Ramos (cell line): ENCODE data around the gene E4F1.
"Not testable (repeated sequence)": the region's sequence is repeated elsewhere in the genome, so short reads cannot be mapped to it uniquely, and the experiment has no call there.

Source experiments
- in situ Hi-C: fragments of 300-500 bp; cut with MboI; formaldehyde crosslinking; loops from one replicate; pipeline ENCODE4 v1.14.3; 2022; ENCODE audit warnings: low sequenced_read_pairs; ENCODE audit not compliant: unreplicated experiment

The E4F1 gene

DNA sequence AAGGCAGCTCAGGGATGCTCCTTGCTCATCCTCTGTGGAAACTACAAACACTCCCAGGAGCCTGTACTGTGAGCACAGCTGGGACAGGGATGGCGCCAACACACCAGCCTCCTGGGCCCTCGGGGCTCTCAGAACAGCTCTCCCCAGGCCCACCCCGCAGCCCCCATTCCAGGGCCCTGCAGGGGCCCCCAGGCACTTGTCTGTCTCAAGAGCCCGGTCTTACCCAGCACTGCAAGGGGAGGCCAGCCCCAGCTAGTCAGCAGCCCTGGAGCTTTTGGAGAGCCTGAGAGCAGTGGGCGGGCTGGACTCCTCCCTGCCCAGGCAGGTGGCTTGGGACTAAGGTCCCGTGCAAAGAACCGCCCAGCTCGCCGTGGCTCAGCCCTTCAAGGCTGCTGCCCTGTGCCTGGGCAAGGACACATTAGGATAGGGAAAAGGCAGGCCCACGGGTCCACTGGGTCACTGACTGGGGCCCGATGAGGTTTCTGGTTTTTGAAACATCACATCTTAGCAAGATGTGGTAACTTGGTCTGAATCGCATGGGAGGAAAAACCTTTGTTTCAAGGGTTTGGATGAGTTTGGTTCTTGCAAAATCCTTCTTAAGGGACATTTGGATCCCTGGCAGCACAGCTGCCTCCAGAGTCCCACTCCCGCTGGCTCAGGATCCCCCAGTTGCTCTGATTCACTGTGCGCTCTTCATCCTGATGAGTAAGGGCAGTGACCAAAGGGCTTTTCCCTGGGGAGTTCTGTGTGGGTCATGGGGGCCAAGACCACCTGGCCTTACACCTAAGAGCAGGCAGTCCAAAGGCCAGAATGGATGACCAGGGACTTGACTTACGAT is 15.7 kb downstream of the E4F1 start:
- in situ Hi-C loops = no loop called here

GRCh38 chr16:2240331-2240730 is 16.9 kb downstream of the E4F1 start:
- in situ Hi-C loops = not testable (repeated sequence)

DNA sequence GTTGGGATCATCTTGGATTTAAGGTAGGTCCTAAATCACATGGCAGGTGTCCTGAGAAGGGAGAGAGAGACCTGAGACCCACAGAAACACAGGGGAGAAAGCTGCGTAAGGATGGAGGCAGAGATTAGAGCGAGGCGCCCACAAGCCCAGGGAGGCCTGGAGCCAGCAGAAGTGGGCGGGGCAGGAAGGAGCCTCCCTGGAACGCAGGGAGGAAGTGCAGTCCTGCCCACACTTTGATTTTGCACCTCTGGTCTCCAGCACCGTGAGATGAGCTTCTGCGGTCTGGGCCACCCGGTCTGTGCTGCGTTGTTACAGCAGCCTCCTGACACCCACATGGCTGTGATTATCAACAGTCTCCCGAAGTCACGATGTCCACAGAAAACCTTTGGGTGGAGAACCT is 19.2 kb downstream of the E4F1 start:
- in situ Hi-C loops = no loop called here

- in situ Hi-C loops = no loop called here
These were observed 19.7 kb downstream of the E4F1 start for GRCh38 chr16:2243031-2243528.

DNA sequence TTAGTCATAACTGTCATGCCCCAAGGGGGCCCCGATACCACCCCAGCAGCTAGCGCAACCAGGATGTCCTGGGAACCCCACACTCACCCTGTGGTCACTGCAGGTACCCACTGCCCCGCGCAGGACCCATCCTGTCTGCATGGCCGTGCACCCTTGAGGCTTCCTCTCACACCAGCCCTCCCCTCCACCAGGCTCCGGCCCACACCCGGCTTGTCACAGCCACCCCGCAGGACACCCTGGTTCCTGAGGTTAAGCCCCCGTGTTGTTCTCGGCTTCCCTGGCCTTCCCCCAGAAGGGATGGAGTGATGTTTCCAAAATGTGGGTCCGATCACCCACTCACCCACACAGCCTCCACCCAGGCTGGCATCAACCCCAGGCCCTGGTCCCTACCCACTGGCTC is 20.4 kb downstream of the E4F1 start:
- in situ Hi-C loops = no loop called here

DNA sequence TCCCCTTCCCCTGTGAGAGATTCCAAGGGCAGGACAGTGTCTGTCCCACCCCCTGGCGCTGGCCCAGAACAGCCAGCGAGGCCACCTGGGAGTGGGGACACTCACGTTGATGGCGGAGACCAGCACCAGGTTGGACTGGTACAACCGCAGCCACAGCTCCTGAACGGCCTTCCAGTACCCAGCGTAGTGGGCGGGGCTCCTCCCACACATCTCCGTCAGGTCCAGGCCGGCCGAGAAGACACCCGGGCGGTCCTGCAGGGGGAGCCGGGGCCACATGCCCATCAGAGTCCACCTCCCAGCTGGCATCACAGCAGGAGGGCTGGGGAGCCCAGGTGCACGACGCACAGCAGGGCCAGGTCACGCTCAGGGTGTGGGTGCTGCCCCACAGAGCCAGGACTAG is 20.9 kb downstream of the E4F1 start:
- in situ Hi-C loops = no loop called here

- in situ Hi-C loops = no loop called here
These were observed 21.8 kb downstream of the E4F1 start for GRCh38 chr16:2244926-2245795.

GRCh38 chr16:2246301-2246885 is 23.0 kb downstream of the E4F1 start:
- in situ Hi-C loops = no loop called here

- in situ Hi-C loops = no loop called here
These were observed 27.4 kb downstream of the E4F1 start for GRCh38 chr16:2250652-2251295.

DNA sequence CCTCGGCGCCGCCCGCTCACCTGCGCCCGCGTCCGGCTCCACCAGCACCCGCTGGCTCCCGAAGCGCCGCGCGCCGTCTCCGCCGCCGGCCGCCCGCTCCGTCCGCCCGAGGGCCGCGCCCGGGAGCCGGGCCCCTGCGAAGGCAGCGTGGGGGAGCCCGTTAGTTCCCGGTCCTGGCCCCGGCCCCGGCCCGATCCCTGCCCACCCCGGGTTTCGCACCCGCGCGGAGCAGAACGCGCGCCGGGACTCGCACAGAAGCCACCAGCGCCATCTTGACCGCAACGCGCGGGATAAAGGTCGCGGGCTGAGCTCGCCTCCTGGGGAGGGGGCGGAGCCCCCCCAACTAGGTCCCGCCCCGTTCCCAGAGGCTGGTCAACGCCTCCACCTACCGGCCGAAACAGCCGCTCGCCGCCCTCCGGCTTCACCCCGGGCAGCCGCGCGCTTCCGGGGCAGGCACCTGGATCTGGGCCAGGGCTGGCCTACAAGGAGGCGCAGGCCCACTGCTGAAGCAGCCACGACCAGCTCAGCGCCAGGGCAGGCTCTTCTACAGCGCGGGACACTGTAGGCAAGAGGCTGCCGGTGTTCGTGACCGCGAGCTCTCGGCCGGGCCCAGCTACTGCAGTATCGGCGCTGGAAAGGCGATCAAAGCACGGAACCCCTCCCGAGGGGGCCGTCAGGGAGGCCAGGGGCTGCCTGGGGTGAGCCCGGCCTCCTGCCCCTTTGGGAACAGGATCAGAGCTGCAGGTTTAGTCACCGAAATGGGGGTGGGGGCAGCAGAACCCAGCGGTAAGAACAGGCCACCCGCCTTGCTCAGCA is 28.1 kb downstream of the E4F1 start, which contains the start of gene ECI1:
ECI1 (minus strand) TSS at position 292 of the 816 bp plus-strand sequence; CDS start at position 271, 21 bp downstream.
- in situ Hi-C loops = no loop called here

DNA sequence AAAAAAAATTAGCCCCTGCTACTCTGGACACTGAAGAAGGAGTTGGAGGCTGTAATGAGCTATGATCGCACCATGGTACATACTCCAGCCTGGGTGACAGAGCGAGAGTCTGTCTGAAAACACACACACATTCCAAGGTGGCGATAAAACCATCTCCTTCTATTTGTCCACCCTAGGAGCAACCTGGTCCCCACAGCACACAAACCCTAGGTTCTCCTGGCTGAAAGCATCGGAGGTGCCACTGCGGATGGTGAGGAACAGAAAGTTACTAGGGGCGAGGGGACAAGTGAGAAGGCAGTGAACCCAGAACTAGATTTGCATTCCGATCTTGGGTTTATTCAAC is 29.4 kb downstream of the E4F1 start:
- in situ Hi-C loops = no loop called here

GRCh38 chr16:2253293-2253692 is 29.9 kb downstream of the E4F1 start:
- in situ Hi-C loops = no loop called here

DNA sequence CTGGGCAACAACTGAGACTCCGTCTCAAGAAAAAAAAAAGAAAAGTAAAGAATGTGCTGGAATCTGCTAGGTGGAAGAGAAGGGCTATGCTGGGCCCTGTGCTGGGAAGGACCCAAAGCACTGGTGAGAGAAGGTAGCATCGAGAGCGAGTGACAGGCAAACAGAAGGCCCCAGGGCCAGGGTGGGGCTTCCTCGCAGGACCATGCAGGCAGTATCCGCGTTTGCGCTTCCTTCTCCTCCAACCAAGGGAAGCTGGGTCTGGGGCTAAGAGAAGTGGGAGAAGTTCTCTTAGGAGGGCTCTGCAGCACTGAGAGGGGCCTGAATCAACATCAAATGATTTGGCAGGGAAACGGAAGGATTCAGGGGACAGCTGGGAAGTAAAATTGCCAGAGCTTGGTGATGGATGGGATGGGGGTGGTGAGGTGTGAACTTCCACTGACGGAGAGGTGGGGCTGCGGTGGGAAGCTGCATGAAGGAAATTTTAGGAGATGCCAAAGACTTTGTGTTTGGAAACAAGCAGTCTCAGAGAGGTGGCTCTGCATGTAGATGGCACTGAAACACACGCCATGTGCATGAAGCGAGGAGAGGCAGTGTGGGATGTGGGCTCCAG is 33.2 kb downstream of the E4F1 start:
- in situ Hi-C loops = no loop called here

DNA sequence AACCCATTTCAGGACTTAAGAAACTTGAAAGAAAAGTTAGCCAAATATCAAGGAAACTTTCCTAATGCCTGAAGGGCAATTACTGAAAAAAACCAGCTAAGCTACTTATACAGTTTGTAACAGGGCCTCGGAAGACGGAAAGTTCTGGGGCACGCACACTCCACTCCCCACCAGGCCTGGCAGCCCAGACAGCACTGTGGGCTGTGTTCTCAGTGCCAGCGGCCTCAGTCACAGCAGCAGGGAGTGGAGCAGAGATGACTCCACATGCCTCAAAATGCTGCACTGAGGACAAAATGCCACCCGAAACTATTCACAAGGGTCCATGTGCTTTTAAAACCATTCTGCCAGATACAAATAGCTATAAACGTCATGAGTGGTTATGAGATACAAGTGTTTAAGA is 34.3 kb downstream of the E4F1 start:
- in situ Hi-C loops = no loop called here

DNA sequence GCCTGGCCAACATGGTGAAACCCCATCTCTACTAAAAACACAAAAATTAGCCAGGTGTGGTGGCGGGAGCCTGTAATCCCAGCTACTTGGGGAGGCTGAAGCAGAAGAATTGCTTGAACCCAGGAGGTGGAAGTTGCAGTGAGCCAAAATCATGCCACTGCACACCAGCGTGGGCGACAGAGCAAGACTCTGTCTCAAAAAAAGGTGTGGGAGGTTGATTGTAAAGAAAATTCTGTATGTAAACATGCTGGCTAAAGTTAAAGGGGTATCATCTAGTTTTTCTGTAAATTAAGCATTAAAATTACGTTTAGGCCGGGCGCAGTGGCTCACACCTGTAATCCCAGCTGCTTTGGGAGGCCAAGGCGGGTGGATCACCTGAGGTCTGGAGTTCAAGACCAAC is 35.1 kb downstream of the E4F1 start:
- in situ Hi-C loops = not testable (repeated sequence)

DNA sequence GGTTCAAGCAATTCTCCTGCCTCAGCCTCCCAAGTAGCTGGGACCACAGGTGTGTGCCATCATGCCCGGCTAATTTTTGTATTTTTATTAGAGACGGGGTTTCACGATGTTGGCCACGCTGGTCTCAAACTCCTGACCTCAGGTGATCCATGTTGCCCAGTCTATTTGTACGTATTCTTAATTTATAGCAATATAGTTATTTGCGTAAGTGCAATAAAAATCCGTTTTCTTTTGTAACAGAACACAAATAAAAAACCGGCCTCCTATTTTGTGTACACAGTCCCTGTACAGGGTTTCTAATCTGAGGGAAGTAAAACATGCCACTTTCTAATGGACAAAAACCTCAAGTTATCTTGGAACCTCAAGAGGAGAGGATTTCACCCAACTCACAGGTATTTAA is 36.9 kb downstream of the E4F1 start:
- in situ Hi-C loops = no loop called here

- in situ Hi-C loops = not testable (repeated sequence)
These were observed 39.6 kb downstream of the E4F1 start for GRCh38 chr16:2263026-2263425.

DNA sequence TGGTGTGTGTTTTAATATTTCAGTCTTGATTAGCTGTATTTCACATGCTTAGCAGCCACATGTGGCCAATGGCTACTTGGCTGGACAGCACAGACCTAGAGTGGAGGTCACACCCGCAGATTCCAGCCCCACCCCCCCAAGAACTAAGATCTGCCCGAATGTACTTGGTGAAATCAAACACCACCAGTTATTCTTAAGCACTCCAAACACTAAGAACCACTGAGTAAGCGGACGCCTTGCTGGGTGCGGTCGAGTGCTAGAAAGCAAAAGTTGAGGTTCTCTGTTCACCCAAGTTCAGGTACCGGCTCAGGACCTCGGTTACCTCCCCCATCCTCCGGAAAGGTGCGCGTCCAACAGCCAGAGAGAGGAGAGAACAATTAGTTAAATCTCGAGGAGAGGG is 43.5 kb downstream of the E4F1 start:
- in situ Hi-C loops = not testable (repeated sequence)

- in situ Hi-C loops = not testable (repeated sequence)
These were observed 44.1 kb downstream of the E4F1 start for GRCh38 chr16:2267505-2267912.
